Ovary (tissue), 3 donors: ENCODE results near the gene SMCO4.

Source experiments
- CTCF ChIP-seq, 3 donors: fragments of 450-650 bp in 2 of 3; fragments of 200-600 bp in 1 of 3; IDR thresholded peaks; one replicate each; pipeline versions ENCODE4 v1.5.1 to v1.8.0; 2016 to 2022; ENCODE audit warnings: antibody characterized with exemption in 3 of 3, mild to moderate bottlenecking in 1 of 3
- EP300 ChIP-seq: sonication (generic); formaldehyde crosslinking; IDR thresholded peaks from one replicate; pipeline ENCODE4 v1.6.1; 2017; ENCODE audit warnings: antibody characterized with exemption
- POLR2A ChIP-seq: fragments of 450-650 bp; IDR thresholded peaks from one replicate; pipeline ENCODE4 v1.6.1; 2017; ENCODE audit warnings: antibody characterized with exemption, mild to moderate bottlenecking, moderate library complexity
- donor health status: DM: no; HTN: no; CAD: no.

DNA sequence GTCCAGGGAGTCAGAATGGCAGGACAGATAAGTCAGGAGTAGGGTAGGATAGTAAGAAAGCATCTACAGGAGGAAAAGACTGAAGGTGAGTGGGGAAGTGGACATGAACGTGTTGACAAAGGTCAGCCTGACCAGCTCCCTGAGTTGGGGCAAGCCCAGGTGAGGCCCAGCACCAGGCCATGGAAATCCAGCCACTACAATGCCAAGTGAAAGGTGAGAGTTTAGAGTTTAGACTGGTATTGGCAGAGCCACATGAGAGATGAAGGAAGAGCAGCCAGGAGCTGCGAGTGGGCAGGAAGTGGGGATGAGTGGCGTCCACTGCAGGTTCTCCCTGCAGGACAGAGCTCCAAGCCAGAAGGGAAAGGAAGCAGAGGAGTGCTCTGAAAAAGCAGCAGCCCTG lies 16.5 kb upstream of the SMCO4 start:
- TF ChIP-seq POLR2A, result no peak
- no peak for TF ChIP-seq CTCF (IDR thresholded peaks at IDR 0.05)
- TF ChIP-seq EP300, result no peak
